GM10248 (cell line): Measurements from ENCODE around the gene DLX2.
A peak's percentile ranks its signal among the peaks of the same experiment; 100 is the strongest.
"Not testable (repeated sequence)": the region's sequence is repeated elsewhere in the genome, so short reads cannot be mapped to it uniquely, and the experiment has no call there.

ENCODE experiments used
- CTCF ChIA-PET: fragments of 300-600 bp; sonication (Branson Sonifier 250); formaldehyde crosslinking; extraction: SDS; loops from one replicate; lab custom pipeline; 2021; ENCODE audit warnings: antibody characterized with exemption; lab: Yijun Ruan, JAX
- POLR2A ChIA-PET: fragments of 350-650 bp; sonication (Branson Sonifier 250); formaldehyde crosslinking; extraction: SDS; loops from one replicate; lab custom pipeline; 2020; ENCODE audit warnings: antibody characterized with exemption; lab: Yijun Ruan, JAX
- DNase-seq: peaks from one replicate; pipeline ENCODE4 v3.0.0; 2012; ENCODE audit errors: extremely low spot score
- TF ChIP-seq, protein P1 (sequence below): IDR thresholded peaks from 2 replicates; pipeline ENCODE4 v1.5.1; 2012; ENCODE audit warnings: mild to moderate bottlenecking, low read depth; ENCODE audit errors: extremely low read depth, missing control alignments, control extremely low read depth

DLX2 gene

DNA sequence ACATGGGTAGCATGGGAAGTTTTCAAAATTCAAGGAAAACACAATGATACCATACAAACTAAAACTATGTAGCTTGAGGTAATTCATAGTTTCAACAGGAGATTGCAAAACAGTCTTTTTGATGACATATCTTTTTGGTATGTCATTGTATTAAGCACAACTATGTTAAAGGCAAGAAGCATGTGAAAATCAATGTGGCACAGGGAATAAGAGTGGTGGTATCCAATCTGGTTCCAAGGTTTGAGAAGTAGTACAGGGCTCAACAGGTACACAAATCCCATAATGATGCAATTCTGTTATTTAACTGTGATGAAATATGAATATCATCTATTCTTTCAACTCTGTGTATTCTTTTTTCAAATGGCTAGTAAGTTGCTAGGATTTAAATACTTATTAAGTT, 16.4 kb upstream of the DLX2 start:
- ChIA-PET CTCF (no interaction called here), POLR2A (no interaction called here)
- DNase-seq: no peak
- TF ChIP-seq, protein P1, sequence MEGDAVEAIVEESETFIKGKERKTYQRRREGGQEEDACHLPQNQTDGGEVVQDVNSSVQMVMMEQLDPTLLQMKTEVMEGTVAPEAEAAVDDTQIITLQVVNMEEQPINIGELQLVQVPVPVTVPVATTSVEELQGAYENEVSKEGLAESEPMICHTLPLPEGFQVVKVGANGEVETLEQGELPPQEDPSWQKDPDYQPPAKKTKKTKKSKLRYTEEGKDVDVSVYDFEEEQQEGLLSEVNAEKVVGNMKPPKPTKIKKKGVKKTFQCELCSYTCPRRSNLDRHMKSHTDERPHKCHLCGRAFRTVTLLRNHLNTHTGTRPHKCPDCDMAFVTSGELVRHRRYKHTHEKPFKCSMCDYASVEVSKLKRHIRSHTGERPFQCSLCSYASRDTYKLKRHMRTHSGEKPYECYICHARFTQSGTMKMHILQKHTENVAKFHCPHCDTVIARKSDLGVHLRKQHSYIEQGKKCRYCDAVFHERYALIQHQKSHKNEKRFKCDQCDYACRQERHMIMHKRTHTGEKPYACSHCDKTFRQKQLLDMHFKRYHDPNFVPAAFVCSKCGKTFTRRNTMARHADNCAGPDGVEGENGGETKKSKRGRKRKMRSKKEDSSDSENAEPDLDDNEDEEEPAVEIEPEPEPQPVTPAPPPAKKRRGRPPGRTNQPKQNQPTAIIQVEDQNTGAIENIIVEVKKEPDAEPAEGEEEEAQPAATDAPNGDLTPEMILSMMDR: no peak

DNA sequence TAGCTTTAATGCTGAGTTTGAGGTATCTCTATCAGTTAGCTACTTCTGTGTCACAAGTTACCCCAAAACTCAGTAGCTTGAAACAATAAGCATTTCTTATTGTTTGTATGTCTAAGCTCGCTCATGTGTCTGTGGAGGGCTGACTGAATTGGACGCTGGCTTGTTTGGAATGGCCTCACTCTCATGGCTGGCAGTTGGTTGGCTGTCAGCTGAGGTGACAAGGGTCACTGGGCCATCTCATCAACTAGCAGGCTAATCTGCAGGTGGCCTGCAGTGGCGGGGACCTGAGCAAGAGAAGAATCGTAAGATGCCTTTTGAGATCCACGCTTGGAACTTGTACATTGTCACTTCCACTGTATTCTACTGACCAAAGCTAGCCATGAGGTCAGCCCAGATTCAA, 13.4 kb upstream of the DLX2 start:
- DNase-seq: no peak
- ChIA-PET CTCF (interaction anchor here (0.8 to 3.8 kb wide), 6 partner anchors 11 to 542 kb away, joined by 3 to 20 read pairs (median 4); no protein-coding TSS in a partner anchor), POLR2A (no interaction called here)
- TF ChIP-seq, protein P1: no peak

DNA sequence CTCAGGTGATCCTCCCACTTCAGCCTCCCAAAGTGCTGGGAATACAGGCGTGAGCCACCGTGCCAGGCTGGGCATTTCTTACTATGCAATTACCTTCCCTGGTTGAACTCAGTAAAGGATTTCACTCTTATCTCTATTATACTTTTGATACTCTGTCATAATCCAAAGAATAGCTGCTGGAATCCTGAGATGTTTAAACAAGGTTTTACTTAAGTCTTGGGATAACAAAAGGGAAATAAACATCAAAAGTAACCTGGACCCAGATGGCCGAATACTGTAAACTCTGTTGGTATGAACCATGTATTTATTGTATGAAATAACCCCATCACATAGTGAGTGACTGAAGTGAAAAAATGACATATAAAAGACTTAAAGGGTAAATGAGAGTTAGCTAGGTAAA, 11.9 kb upstream of the DLX2 start:
- TF ChIP-seq, protein P1: no peak
- ChIA-PET CTCF (interaction anchor here (0.9 to 3.8 kb wide), 8 partner anchors 9 to 543 kb away, joined by 3 to 20 read pairs (median 4); no protein-coding TSS in a partner anchor), POLR2A (no interaction called here)
- DNase-seq: no peak

DNA sequence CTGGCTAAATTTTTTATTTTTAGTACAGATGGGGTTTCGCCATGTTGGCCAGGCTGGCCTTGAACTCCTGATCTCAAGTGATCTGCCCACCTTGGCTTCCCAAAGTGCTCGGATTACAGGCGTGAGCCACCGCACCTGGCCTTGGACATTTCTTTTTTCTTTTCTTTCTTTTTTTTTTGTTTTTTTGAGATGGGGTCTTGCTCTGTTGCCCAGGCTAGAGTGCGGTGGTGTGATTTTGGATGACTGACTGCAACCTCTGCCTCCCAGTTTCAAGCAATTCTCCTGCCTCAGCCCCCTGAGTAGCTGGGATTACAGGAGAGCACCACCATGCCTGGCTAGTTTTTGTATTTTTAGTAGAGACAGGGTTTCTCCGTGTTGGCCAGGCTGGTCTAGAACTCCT, 11.5 kb upstream of the DLX2 start:
- POLR2A ChIA-PET, DNase-seq: not testable (repeated sequence)
- CTCF ChIA-PET: interaction anchor here (0.6 to 3.8 kb wide), 16 partner anchors 9 to 548 kb away, joined by 3 to 20 read pairs (median 4); no protein-coding TSS in a partner anchor

DNA sequence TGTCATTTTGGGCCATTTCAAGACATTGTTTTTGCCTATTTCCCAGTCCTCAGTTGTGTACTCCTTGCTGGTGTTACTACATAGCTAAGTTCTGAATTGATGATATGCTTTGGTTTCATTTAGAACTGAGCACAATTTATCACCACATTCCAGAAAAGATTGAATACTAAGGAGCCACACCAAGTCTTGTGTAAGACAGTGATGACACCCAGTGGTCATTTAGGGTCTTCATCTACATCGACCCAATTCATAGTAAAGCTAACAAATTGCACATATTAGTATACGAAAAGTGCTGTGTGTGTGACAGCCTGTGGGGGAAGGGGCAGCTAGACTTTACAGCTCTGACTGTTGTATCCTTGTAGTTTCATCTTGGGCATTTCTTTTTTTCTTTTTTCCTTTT, 10.9 kb upstream of the DLX2 start:
- peak; percentile 15 for DNase-seq
- TF ChIP-seq, protein P1: peak; percentile 25
- POLR2A ChIA-PET: no interaction called here
- CTCF ChIA-PET: interaction anchor here (0.6 to 3.8 kb wide), 16 partner anchors 8 to 547 kb away, joined by 3 to 20 read pairs (median 4); no protein-coding TSS in a partner anchor

DNA sequence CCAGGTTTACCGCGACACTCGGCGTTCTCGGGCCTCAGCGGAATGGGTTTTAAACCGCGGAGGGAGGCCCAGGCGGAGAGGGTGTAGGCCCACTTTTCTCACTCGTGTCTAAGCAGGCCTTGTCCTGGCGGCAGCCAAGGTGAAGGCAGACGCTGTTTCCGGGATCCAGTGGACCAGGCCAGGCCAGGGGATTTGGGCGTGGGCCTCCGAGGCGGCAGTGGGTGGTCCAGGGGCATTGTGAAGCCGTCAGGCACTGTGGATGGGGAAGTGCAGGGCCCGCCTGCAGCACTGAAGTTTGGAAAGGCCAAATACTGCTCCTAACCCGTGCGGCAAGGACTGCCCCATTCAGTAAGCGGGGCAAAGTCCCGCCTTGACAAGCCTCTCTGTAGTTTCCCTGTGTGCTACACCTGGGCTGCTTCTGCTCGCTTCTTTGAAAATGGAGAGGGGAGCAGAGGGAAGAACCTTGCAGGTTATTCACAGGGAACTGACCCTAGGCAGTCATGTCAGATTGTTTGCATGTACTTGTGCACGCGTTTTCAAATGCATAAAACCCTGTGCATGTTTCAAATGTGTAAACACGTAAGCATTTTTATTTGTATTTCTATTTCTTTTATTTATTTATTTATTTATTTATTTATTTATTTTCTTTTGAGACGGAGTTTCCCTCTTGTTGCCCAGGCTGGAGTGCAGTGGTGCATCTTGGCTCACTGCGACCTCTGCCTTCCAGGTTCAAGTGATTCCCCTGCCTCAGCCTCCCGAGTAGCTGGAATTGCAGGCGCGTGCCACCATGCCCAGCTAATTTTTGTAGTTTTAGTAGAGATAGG, 7.5 kb upstream of the DLX2 start:
- CTCF ChIA-PET: interaction anchor here (1.0 to 12.3 kb wide), 3 partner anchors 14 to 410 kb away, joined by 3 to 162 read pairs (median 3); no protein-coding TSS in a partner anchor
- TF ChIP-seq, protein P1: no peak
- DNase-seq: peak; percentile 11
- POLR2A ChIA-PET: no interaction called here
